Caco-2 (cell line): ENCODE results near the gene CTCF. TPM values are rescaled to one million over a fixed set of nuclear protein-coding genes. Genes with fewer than 3 reads are reported as not detected.

Source experiments
- BruUV-seq: library from RNA; stranded (reverse); fragments of 400-500 nt; replicated peaks from 2 replicates; lab custom pipeline; 2021; lab: Mats Ljungman, UMichigan
- CTCF ChIA-PET: fragments of 300-600 bp; sonication (Branson Sonifier 250); formaldehyde crosslinking; loops from one replicate; lab custom pipeline; 2022; ENCODE audit warnings: antibody characterized with exemption; lab: Charles Lee
- POLR2A ChIA-PET: fragments of 300-600 bp; sonication (Branson Sonifier 250); formaldehyde crosslinking; loops from one replicate; lab custom pipeline; 2022; ENCODE audit warnings: antibody characterized with exemption; lab: Charles Lee
- DNase-seq, 2 experiments: peaks; one replicate each; pipeline versions ENCODE4 v3.0.0 to v3.0.0-alpha.2; 2020 to 2022
- H3K27me3 ChIP-seq: replicated peaks from 2 replicates; pipeline ENCODE4 v1.6.0; 2011; ENCODE audit warnings: low read length; ENCODE audit not compliant: control insufficient read depth, insufficient read depth
- H3K36me3 ChIP-seq: 2 replicates; pipeline ENCODE4 v1.5.1; 2011; ENCODE audit warnings: low read length; ENCODE audit not compliant: control insufficient read depth, insufficient read depth
- H3K4me1 ChIP-seq: fragments of 250-450 bp; sonication (Bioruptor Pico); 2 replicates; pipeline ENCODE4 v1.5.1; 2020; ENCODE audit warnings: mild to moderate bottlenecking
- H3K4me3 ChIP-seq: 2 replicates; pipeline ENCODE4 v1.5.1; 2011; ENCODE audit warnings: low read depth, mild to moderate bottlenecking, control low read depth, low read length
- H3K9me3 ChIP-seq: fragments of 250-450 bp; sonication (Bioruptor Pico); 2 replicates; pipeline ENCODE4 v1.5.1; 2020; ENCODE audit warnings: mild to moderate bottlenecking, moderate library complexity
- H3K27ac Mint-ChIP-seq: one replicate; pipeline ENCODE4 v1.8.0; 2022; ENCODE audit warnings: mixed read lengths; ENCODE audit not compliant: unreplicated experiment
- H3K27me3 Mint-ChIP-seq: one replicate; pipeline ENCODE4 v1.8.0; 2022; ENCODE audit warnings: mixed read lengths; ENCODE audit not compliant: insufficient read depth, unreplicated experiment
- H3K36me3 Mint-ChIP-seq: one replicate; pipeline ENCODE4 v1.8.0; 2022; ENCODE audit warnings: mild to moderate bottlenecking, mixed read lengths; ENCODE audit not compliant: insufficient read depth, unreplicated experiment
- H3K4me1 Mint-ChIP-seq: one replicate; pipeline ENCODE4 v1.8.0; 2022; ENCODE audit warnings: low read depth, mixed read lengths; ENCODE audit not compliant: unreplicated experiment
- H3K4me3 Mint-ChIP-seq: one replicate; pipeline ENCODE4 v1.8.0; 2022; ENCODE audit warnings: mild to moderate bottlenecking, moderate library complexity, mixed read lengths; ENCODE audit not compliant: unreplicated experiment
- H3K9me3 Mint-ChIP-seq: one replicate; pipeline ENCODE4 v1.8.0; 2022; ENCODE audit warnings: mixed read lengths; ENCODE audit not compliant: unreplicated experiment
- intact Hi-C: fragments of 100-400 bp; cut with micrococcal nuclease; formaldehyde crosslinking; loops from one replicate; pipeline ENCODE4 v1.10.0; 2022; ENCODE audit not compliant: unreplicated experiment
- total RNA-seq: library from RNA; stranded (reverse); gene quantifications from 2 replicates; pipeline ENCODE4 v1.2.3, GENCODE V29; 2022
- TF ChIP-seq, protein P1 (sequence below), 2 experiments: fragments of 200-600 bp in 1 of 2; IDR thresholded peaks; 1 replicate in 1 of 2; 2 replicates in 1 of 2; pipeline versions ENCODE4 v1.5.1 to v1.8.0; 2011 to 2022; ENCODE audit warnings: antibody characterized with exemption in 1 of 2, control low read depth in 1 of 2, inconsistent platforms in 1 of 2, low read depth in 1 of 2, low read length in 1 of 2, mild to moderate bottlenecking in 1 of 2, moderate library complexity in 1 of 2; ENCODE audit not compliant: insufficient read depth in 1 of 2, severe bottlenecking in 1 of 2, unreplicated experiment in 1 of 2

CTCF gene
- total RNA-seq, 1 experiment from 2014 or later: 67.8 TPM

DNA sequence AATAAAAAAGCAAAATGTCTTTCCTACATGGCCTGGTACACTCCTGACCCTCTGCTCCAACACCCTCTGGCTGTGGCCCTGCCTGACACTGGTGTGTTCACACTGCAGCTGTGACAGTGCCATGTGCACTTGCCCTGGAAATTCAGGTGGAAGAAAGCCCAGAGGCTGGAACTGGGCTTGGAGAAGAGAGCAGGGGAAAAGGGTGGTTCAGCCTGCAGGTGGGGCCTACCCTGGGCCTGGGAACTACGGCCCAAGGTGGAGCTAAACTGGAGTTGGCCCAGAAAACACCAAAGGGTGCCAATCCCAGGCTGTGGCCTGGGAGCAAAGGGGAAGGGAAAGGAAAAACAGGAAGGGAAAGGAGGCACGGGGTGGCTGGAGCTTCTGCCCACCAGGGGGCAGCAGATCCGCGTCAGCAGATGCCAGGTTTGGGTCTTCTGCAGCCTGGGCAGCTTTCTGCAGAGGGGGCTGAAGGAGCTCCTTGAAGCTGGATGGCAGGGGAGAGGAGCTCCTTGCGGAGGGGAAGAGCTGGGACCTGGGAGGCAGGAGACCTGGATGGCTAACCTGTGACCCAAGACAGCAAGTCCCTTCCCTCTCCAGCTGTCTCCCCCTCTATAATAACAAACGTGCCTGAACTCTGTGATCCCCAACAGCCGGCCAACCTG lies 15.4 kb upstream of the CTCF start:
- Histone ChIP-seq H3K4me1 (no peaks in the 10 kb centered on the region), H3K27me3 (no peaks in the 10 kb centered on the region; the same call in 1 of the 2 replicates), H3K36me3 (peaks cover 2% of the 10 kb centered on the region), H3K4me3 (no peak overlapping the region), H3K9me3 (no peaks in the 10 kb centered on the region)
- no peaks in the 10 kb centered on the region for H3K27me3 Mint-ChIP-seq
- POLR2A ChIA-PET: interaction anchor here (1.2 to 1.9 kb wide), 2 partner anchors 12 to 15 kb away, joined by 3 to 19 read pairs; partner anchors contain the start of gene CTCF
- TF ChIP-seq, protein P1, sequence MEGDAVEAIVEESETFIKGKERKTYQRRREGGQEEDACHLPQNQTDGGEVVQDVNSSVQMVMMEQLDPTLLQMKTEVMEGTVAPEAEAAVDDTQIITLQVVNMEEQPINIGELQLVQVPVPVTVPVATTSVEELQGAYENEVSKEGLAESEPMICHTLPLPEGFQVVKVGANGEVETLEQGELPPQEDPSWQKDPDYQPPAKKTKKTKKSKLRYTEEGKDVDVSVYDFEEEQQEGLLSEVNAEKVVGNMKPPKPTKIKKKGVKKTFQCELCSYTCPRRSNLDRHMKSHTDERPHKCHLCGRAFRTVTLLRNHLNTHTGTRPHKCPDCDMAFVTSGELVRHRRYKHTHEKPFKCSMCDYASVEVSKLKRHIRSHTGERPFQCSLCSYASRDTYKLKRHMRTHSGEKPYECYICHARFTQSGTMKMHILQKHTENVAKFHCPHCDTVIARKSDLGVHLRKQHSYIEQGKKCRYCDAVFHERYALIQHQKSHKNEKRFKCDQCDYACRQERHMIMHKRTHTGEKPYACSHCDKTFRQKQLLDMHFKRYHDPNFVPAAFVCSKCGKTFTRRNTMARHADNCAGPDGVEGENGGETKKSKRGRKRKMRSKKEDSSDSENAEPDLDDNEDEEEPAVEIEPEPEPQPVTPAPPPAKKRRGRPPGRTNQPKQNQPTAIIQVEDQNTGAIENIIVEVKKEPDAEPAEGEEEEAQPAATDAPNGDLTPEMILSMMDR (IDR thresholded peaks at IDR 0.05; ENCODE audit: insufficient read depth in 1 of 2, low read depth in 1 of 2, low read length in 1 of 2, severe bottlenecking in 1 of 2, unreplicated experiment in 1 of 2): peak; percentile 95 to 98
- H3K4me3 Mint-ChIP-seq: no peak overlapping the region
- peak overlapping the region; percentile 68 for H3K27ac Mint-ChIP-seq
- DNase-seq: peak; percentile 78 to 90
- intact Hi-C loops: loop anchor here (1.0 kb wide), 4 partner anchors 15 to 121 kb away; partner anchors contain the start of gene CTCF
- BruUV-seq: no TSS peak
- no peaks in the 10 kb centered on the region for H3K9me3 Mint-ChIP-seq
- CTCF ChIA-PET: interaction anchor here (0.6 to 6.2 kb wide), 24 partner anchors 9 to 494 kb away, joined by 3 to 74 read pairs (median 4); partner anchors contain the start of genes ACD, CARMIL2, CTCF and PARD6A
- peaks cover 5% of the 10 kb centered on the region for H3K4me1 Mint-ChIP-seq
- peaks cover 54% of the 10 kb centered on the region for H3K36me3 Mint-ChIP-seq

DNA sequence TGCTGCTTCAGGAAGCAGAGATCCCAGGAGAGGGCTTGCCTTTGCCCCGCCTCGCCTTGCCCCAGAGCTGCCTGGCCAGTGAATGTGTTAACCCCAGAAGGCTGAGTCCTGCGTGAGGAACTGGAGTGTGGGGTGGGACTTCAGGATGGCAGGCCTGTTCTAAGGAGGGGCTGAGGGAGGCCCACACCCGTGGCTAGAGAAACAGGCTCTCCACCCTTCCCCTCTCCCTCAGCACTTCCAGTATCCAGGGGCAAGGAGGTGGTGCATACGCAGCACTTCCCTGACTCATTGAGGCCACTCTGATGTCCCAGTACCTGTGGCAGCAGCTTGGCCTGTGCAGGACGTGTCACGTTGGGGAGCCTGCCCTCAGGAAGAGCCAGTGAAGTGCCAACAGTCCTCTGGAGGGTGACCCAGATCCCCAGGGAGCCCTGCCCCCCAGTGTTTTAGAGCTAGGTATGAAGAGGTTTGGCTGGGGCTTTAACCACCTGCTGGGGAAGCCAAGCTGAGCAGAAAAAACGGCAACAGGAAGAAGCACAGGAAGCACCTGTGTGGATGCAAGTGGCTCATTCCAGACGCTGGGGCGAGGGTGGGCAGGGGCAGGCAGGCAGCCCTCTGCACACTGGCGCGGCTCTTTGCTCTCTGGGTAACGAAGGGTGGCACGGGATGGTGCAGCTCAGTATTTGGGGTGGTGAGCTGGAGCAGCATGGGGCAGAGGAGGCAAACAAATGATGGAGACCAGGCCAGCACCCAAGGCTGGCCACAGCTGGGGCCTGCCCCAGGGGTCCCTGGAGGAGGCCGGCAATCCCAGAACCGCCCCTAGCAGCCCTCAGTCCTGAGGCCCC lies 14.7 kb upstream of the CTCF start:
- BruUV-seq: no TSS peak
- Histone ChIP-seq H3K27me3 (no peaks in the 10 kb centered on the region; the same call in 1 of the 2 replicates), H3K4me3 (no peak overlapping the region), H3K4me1 (no peaks in the 10 kb centered on the region), H3K9me3 (no peaks in the 10 kb centered on the region), H3K36me3 (no peaks in the 10 kb centered on the region; the same call in 1 of the 2 replicates)
- Mint-ChIP-seq H3K27me3 (no peaks in the 10 kb centered on the region), H3K4me3 (no peak overlapping the region), H3K4me1 (peaks cover 5% of the 10 kb centered on the region), H3K36me3 (peaks cover 47% of the 10 kb centered on the region), H3K9me3 (no peaks in the 10 kb centered on the region), H3K27ac (no peak overlapping the region)
- DNase-seq: no peak
- intact Hi-C loops: loop anchor here (1.0 kb wide), 4 partner anchors 15 to 121 kb away; partner anchors contain the start of gene CTCF
- ChIA-PET CTCF (interaction anchor here (0.7 to 6.2 kb wide), 22 partner anchors 8 to 493 kb away, joined by 3 to 74 read pairs (median 6); partner anchors contain the start of genes ACD, CARMIL2, CTCF and PARD6A), POLR2A (interaction anchor here (1.2 to 1.9 kb wide), 2 partner anchors 11 to 15 kb away, joined by 3 to 19 read pairs; partner anchors contain the start of gene CTCF)
- TF ChIP-seq, protein P1 (IDR thresholded peaks at IDR 0.05; ENCODE audit: insufficient read depth in 1 of 2, low read depth in 1 of 2, low read length in 1 of 2, severe bottlenecking in 1 of 2, unreplicated experiment in 1 of 2): no peak
